NB4 (cell line): ENCODE measurements around the gene RBPJL.

Experiments
- DNase-seq: peaks from one replicate; pipeline ENCODE4 v3.0.0; 2010; ENCODE audit warnings: low read depth
- H3K4me3 ChIP-seq: one replicate; pipeline ENCODE4 v1.5.1; 2011; ENCODE audit warnings: mild to moderate bottlenecking, low read depth, low read length, moderate library complexity
- CTCF ChIP-seq: IDR thresholded peaks from one replicate; pipeline ENCODE4 v1.5.1; 2012; ENCODE audit warnings: low read depth, low read length
- MAX ChIP-seq: IDR thresholded peaks from 2 replicates; pipeline ENCODE4 v1.6.1; 2011; ENCODE audit warnings: low read depth, low read length
- MYC ChIP-seq: IDR thresholded peaks from 2 replicates; pipeline ENCODE4 v1.6.1; 2011; ENCODE audit warnings: low read depth, low read length
- POLR2A ChIP-seq: IDR thresholded peaks from 2 replicates; pipeline ENCODE4 v1.6.1; 2011; ENCODE audit warnings: mild to moderate bottlenecking; ENCODE audit not compliant: insufficient read length; ENCODE audit errors: extremely low read depth

RBPJL gene

GRCh38 chr20:45338121-45339030, 31.7 kb downstream of the RBPJL start:
- no peak for TF ChIP-seq MYC
- TF ChIP-seq MAX: no peak
- no peak for TF ChIP-seq CTCF
- no peak for TF ChIP-seq POLR2A
- DNase-seq: no peak
- no peak overlapping the region for H3K4me3 ChIP-seq

GRCh38 chr20:45339084-45339483, 32.4 kb downstream of the RBPJL start:
- no peak overlapping the region for H3K4me3 ChIP-seq
- no peak for DNase-seq
- TF ChIP-seq POLR2A (no peak), CTCF (no peak), MAX (no peak), MYC (no peak)

- no peak for TF ChIP-seq POLR2A
- no peak for TF ChIP-seq MYC
- TF ChIP-seq CTCF: no peak
- no peak for TF ChIP-seq MAX
- DNase-seq: no peak
- H3K4me3 ChIP-seq: no peak overlapping the region
These were observed 33.2 kb downstream of the RBPJL start for GRCh38 chr20:45339799-45340198.

- no peak overlapping the region for H3K4me3 ChIP-seq
- TF ChIP-seq MYC: no peak
- no peak for DNase-seq
These were observed 33.7 kb downstream of the RBPJL start for GRCh38 chr20:45340236-45340847.

- DNase-seq: no peak
- no peak overlapping the region for H3K4me3 ChIP-seq
These were observed 34.3 kb downstream of the RBPJL start for GRCh38 chr20:45340951-45341350.

More at GRCh38 chr20:45340951-45341350, 34.3 kb downstream of the RBPJL start:
- TF ChIP-seq MYC: no peak
- TF ChIP-seq MAX: no peak
- TF ChIP-seq POLR2A: no peak
- TF ChIP-seq CTCF: no peak
